DMS153 treated with DMSO at 0.1 percent for 48 hours (cell line): Measurements from ENCODE around the gene SYT12.
"Not testable (repeated sequence)": the region's sequence is repeated elsewhere in the genome, so short reads cannot be mapped to it uniquely, and the experiment has no call there.

Experiments
- DNase-seq: peaks from one replicate; lab custom pipeline; 2025; ENCODE audit not compliant: unreplicated experiment; lab: John Stamatoyannopoulos, UW

The SYT12 gene

DNA sequence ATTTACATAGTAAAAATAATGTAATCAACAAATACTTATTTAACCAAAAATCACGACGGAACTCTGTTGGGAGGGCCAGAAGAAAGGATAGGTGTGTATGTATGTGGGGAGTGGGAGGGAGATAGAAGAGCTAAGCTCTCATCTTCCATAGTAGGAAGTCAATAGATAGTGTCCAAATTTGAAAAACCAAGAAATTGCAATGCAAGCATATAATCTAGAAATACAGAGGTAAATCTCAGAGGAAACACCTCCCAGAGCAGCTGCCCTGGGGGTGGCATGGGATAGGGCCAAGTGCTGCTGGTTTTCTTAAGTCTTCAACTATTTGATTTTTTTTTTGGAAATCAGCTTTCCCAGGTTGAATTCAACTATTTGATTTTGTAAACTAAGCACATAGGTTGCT, 30.9 kb upstream of the SYT12 start:
- no peak for DNase-seq

DNA sequence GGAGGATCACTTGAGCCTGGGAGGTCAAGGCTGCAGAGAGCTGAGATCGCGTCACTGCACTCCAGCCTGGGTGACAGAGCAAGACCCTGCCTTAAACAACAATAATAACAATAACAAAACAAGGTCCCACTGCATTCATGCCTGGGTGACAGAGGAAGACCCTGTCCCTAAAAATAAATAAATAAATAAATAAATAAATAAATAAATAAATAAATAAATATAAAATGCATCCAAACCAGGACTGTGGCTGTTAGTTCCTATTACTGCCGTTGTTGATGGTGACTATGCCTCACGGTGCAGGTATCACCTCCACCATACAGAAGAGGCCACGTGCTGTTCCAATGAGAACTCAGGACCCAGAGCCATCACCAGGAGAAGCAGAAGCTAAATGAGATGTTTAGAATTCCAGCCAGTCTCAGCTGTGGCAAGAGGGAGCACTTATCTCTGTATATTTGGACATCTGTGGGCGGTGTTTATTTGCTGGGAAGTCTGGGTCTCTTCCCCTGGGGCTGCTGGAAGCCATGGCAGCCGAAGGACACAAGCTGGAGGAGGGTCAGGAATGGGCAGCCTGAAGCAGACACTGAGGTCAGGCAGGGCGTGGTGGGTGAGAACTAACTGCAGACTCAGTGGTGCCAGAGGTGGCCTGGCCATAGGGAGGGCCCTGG, 26.2 kb upstream of the SYT12 start:
- DNase-seq, result no peak

DNA sequence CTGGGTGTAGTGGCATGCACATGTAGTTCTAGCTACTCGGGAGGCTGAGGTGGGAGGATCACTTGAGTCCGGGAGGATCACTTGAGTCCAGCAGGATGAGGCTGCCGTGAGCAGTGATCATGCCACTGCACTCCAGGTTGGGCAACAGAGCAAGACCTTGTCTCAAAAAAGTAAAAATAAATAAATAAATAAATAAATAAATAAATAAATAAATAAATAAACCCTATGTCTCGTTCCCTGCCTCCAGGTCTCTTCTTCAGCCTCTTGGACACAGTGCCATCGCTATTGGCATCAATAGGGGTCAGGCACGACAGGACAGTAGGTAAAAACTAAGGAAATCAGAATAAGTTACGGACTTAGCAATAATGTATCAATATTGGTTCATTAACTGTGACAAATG, 23.4 kb upstream of the SYT12 start:
- no peak for DNase-seq

DNA sequence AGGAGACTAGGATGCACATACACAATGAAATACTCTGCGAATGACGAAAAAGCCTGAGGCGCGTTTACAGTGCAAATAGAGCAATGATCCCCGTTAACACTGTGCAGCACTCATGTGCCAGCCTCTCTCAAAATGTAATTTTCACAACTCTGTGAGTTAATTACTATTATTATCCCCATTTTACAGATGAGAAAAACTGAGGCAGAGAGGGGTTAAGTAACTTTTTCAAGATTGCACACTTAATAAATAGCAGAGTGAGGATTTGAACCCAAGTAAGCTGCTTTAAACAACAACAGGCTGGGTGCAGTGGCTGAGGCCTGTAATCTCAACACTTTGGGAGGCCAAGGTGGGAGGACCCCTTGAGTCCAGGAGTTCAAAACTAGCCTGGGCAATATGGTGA, 21.6 kb upstream of the SYT12 start:
- DNase-seq, result no peak

DNA sequence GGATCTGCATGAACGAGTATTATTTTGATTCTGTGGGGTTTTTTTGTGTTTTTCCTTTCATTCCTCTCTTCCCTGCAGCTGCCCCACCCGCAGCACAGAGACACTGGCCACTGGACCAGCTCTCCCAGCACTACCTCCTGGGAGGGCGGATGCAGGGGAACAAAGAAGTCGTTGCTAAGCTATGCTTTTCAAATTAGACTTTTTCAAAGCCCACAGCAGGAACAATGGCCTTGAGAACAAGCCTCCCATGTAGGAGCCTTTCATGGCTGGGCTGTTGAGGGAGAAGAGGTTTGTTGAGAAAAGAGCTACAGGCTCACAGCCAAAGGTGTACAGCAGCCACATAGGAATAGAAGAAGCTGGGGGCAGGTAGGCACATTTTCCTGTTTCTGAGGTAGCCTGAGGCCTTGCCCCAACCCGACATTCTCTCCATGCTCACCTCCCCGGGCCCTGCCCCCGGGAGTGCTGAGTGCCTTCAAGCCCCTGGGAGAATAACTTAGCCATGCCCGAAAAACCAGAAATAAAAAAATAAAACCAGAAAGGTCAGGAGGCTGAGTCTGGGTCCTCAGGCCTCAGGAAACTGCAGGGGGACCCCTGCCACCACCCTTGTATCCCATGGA, 20.5 kb upstream of the SYT12 start:
- DNase-seq, result peak; percentile 62

DNA sequence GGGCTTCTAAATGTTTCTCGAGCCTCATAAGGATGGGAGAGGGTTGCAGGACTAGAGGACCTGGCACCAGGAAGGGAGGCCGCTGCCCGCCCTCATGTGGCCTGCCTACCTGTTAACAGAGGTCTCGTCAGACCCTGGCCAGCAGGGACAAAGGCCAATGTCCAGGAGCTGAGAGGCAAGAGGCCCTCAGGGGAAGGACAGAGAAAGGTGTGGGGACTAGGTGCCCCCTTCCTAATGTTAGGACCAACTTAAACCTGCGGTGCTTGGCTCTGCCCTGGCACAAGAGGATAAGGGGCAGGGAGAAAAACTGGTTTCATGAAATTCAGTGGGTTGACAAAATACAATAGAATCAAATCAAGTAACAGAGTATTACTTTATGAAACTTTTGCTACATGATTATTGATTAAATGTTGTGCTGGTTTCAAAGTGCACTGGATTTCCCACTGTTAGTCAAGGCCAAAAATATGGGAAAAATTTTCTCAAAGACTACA, 20.0 kb upstream of the SYT12 start:
- DNase-seq, result no peak

DNA sequence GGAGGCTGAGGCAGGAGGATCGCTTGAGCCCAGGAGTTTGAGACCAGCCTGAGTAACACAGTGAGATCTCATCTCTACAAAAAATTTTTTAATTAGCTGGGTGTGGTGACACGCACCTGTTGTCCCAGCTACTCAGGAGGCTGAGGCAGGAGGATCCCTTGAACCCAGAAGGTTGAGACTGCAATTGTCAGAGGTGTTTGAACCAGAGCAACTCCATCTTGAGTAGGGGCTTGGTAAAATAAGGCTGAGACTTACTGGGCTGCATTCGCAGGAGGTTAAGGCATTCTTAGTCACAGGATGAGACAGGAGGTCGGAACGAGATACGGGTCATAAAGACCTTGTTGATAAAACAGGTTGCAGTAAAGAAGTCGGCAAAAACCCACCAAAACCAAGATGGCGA, 17.7 kb upstream of the SYT12 start:
- not testable (repeated sequence) for DNase-seq

DNA sequence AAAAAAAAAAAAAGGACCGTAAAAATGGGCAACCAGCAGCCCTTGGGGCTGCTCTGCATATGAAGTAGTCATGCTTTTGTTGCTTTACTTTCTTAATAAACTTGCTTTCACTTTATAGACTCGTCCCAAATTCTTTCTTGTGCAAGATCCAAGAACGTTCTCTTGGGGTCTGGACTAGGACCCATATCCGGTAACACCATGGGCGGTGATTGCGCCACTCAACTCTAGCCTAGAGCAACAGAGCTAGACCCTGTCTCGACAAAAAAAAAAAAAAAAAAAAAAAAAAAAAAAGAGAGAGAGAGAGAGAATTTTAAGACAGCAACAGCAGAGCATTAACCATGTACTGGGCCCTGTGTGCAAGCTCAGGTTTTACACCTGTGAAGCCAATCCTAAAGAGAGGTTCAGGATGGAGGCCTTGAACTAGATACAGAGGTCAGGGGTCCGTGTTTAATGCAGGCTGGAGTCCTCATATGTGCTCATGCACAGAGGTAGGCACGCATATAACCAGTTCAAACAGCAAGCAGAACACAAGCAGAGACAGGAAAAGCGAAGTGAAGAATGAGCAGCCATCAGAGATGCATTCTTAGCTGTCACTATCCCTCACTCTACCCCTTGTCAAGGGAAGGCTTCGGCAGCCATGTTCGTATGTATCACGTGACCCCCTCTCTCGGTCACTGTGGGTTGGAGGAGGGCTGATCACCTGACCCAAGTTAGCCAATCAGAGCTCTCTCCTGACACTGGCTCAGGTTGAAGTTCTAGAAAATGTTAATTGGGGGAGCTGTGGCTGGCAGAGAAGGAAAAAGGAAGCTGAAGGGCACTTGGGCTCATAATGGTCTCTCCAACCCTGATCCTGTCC, 16.7 kb upstream of the SYT12 start:
- DNase-seq, result no peak

DNA sequence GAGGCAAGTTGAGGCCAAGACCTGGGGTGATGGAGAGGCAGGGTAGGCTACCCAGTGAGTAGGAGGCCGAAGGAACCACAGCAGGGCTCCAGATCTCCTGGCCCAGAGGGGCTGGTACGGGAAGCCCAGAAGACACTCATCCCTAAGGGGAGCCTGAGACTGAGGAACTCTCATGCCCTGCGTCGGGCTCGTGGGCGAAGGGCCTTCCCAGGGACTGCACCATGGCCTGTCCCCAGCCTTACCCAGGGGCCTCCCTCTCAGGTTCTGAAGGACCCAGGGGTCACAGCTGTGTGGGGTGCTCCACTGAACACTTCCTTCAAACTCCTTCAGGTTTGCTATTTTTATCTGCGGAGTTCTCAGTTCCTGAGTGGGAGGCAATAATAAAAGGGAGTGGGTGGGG, 15.8 kb upstream of the SYT12 start:
- no peak for DNase-seq

DNA sequence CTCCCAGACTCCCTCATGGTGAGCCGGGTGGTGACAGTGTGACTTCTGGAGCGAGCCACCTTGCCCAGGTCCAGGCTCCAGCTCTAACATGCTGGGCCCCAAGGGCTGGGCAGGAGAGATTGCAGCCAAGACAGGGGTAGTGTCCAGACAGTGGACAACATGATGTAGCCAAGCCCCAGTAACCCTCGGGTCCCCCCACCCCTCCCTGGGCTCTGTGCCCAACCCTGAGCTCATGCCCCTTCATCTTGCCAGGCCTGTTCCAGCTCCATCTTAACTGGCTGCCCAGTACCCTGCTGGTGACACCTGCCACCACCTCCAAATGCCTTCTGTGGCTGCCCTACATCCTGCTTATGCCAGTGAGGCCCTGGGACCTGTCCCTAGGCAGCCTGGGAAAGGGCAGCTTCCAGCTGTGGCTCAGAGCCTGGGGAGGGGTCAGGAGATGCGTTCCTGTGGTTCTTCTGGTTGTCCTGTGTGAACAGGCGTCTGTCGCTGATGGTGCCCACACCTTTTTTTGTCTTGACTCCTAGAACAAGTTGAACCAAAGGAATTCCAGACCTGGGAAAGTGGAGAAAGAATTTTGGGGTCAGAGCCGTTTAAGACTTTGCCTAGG, 12.5 kb upstream of the SYT12 start:
- DNase-seq, result no peak

DNA sequence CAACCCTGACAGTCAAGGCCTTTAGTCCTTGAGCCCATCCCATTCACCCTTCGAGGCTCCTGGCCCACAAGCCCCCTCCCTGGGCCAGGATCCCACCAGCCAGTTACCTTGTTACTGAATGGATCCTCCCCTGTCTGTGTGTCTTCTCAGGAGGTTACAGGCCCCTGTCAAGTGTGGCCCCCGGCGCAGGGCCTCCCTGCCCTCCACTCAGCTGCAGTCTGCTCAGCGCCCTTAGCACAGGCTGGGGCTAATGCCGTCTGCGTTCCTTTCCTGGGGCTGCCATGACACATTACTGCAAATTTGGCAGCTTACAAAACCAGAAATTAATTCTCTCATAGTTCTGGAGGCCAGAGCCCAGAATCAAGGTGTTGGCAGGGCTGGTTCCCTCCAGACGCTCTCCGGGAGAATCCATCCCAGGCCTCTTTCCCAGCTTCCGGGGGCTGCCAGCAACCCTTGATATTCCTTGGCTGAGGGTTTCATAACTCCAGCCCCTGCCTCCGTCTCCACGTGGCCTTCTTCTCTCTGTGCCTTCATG, 9.4 kb upstream of the SYT12 start:
- no peak for DNase-seq

DNA sequence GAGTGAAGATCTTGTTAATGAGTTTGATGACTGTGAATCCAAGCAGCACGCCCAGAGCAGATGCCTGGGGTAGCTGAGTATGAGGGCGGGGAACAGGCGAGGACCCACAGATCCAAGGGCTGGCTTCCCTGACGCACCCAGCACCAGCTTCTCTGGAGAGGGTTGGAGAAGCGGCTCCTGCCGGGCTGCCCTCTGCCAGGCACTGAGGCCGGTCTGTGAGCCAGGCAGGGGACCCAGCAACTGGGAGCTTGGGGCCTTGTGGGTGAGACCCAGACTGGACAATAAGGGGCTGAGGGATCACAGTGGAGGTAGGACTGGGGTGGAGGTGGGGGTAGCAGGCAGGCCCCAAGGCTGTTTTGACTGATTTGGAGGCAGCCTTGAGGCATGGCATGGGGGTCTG, 8.6 kb upstream of the SYT12 start:
- no peak for DNase-seq

DNA sequence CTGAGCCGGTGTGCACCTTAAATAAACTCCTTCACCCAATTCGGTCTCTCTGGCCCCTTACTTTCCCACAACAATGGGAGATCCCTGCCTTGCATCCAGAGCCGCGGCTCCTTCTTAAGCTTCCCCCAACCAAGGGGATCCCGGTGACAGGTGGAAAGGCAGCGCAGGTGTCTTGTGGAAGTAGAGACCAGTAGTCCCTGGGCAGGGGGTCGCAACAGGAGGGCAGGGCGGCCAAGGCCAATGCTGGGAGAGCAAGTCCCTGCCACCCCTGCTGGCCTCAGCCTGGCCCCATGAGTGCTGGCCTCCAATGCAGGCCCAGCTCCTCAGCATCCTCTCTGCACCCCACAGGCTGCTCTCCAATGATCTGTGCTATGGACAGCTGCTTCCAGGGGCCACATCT, 7.9 kb upstream of the SYT12 start:
- no peak for DNase-seq

DNA sequence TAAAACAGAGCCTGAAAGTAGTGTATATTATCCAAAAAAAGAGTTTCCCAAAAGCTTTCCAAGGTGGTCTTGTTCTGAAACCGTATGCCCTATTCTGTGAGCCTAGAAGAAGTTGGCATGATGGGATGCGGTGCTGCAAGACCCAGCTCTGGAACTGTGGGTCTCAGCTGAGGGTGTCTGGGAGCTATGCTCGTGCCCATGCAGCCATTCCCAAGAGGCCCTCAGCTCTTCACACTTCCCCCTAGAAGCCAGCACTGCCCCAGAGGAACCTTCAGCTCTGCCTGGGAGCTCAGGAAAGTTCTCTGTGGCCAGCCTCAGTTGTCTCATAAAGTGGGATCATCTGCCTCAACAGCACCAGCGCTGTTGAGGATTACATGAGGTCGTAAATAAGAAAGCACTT, 6.4 kb upstream of the SYT12 start:
- no peak for DNase-seq

DNA sequence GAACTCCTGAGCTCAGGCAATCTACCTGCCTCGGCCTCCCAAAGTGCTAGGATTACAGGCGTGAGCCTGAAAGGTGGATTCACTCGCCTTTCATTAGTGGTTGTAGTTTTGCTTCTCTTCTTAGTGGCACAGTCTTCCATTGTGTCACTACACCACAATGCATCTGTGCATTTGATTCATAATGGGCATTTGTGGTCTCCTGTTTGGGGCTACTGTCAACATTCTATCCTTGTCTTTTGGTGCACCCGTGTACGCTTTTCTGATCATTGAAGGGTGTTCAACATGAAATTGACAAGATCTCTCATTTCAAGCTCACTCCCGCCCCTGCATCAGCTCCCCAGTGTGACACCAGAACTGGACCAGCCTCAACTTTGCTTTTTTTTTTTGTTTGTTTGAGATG, 2.0 kb upstream of the SYT12 start:
- DNase-seq, result no peak

DNA sequence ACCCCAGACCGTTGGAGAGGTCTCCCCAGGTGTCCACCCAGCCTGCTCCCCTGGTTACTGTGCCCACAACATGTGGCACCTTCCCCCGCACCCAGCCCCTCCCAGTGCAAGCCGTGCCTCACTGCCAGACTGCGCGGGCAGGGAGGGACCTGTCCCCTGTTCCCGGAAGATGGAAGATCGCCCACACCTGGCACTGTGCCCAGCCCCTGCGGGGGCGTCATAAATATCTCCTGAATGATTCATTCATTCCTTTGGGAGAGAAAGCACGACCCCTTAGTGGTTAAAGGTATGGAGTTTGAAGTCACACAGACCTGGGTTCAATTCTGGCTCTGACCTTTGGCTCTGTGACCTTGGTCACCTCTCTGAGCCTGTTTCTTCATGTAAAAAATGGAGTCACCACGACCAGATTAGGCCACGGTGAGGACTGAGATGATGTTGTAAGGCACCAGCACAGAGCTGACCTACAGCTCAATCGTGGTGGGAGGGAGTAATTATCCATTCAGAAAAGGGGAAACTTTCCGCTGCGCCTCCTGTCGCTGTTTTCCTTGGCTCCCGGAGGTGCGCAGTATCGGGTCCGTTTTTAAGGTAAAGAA, 497 bp upstream of the SYT12 start:
- DNase-seq, result no peak

DNA sequence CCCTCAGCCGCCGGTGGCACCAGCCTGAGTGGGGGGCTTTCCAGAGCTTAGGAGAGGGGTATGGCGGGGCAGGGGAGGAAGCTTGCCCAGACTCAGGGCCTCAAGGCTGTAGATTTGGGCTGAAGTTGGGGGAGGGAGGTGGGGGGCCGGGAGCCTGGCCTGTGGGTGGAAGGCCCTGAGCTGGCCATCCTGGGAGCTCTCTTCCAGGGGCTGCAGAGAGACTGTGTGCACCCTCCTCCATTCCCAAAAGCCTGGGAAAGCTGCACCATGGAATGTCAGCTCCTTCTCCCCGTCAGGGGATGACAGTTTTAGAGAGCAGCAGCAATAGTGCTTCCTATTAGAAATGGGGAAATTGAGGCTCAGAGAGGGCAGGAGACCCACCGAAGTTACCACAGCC, 1.0 kb downstream of the SYT12 start:
- no peak for DNase-seq

DNA sequence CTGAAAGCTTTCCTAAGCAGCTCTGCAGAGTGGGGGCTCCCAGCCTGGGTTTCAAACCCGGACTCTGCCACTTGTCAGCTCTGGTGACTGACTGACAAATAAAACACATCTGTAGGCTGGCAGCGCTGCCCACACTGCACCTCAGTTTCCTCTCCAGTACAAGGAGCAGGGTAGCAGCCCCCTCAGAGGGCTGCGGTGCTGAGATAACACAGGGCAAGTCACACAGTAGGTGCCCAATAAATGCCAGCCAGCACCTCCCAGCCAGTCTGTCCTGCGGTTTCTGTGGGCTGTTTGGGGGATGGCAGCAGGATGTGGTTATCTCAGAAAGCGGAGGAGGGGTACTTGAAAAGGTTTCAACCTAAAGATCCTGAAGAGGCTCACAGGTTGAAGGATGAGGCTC, 1.5 kb downstream of the SYT12 start:
- DNase-seq, result no peak

DNA sequence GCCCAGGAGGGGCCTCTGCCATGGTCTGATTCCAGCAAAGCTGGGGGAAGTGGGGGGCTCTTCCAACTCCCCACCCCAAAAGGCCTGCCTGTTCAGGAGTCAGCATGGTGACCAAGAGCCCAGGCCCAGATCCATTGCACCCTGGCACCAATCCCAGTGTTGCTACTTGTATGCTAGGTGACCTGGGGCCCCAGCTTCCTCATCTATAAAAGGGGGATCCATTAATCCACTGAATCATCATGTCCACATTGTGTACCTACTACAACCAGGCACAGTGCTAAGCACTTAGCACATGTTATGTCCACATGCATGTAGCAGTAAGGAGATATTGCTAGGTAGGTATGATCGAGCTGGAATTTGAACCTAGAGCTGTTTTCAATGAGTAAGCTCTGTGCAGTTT, 2.0 kb downstream of the SYT12 start:
- no peak for DNase-seq

DNA sequence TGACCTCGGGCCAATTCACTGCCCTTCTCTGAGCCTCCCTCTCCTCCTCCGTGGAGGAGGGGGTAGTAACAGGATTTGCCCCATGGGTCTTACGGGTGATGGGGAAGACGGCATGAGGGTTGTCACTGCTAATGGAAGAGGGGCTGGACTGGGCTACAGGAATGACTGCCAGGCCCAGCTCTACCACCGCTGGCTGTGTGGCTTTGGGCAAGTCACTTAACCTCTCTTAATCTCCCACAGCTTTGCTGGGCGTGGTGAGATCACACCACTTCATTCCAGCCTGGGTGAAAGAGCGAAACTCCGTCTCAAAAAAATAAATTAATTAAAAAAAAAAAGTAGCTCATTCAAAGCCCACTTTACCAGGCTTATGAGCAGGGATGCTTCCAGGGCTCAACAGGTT, 2.8 kb downstream of the SYT12 start:
- no peak for DNase-seq

DNA sequence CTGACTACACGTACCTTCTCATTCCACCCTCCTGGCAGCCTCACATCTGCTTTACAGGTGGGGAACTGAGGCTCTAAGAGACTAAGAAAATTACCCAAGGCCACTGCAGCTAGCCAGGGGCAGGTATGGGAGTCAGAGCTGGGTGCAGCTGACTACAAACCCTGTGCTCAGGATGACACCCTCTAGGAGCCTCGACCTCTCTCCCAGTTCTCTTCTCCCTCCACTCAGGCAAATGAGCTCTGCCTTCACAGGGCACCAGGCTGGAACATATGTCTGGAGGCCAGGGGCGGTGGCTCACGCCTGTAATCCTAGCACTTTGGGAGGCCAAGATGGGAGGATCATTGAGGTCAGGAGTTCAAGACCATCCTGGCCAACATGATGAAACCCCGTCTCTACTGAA, 4.0 kb downstream of the SYT12 start:
- DNase-seq, result no peak
